K562 (cell line): ENCODE measurements around the gene UBR7.

Experiments
- CBX3 ChIP-seq, 2 experiments: IDR thresholded peaks; 1 replicate in 1 of 2; 2 replicates in 1 of 2; pipeline ENCODE4 v1.6.1; 2012; ENCODE audit warnings: inconsistent platforms in 2 of 2, low read length in 2 of 2, borderline replicate concordance in 1 of 2, control low read depth in 1 of 2
- CTCF ChIP-seq, 3 experiments: IDR thresholded peaks in 2 of 3; conservative IDR thresholded peaks in 1 of 3; 2 replicates each; pipeline ENCODE4 v1.5.1; 2011 to 2012; ENCODE audit warnings: low read length in 3 of 3, mild to moderate bottlenecking in 3 of 3, control low read depth in 2 of 3, improper control_type of control experiment in 1 of 3, inconsistent platforms in 1 of 3, low read depth in 1 of 3, mixed read lengths in 1 of 3, moderate library complexity in 1 of 3; ENCODE audit not compliant: insufficient read depth in 2 of 3
- SETDB1 ChIP-seq: IDR thresholded peaks from one replicate; pipeline ENCODE4 v1.6.1; 2012; ENCODE audit warnings: low read length, control low read depth, inconsistent platforms
- USF2 ChIP-seq: sonication (generic); formaldehyde crosslinking; IDR thresholded peaks from 2 replicates; pipeline ENCODE4 v1.5.0; 2020; ENCODE audit warnings: missing genetic modification reagents

- TF ChIP-seq CTCF (IDR thresholded peaks at IDR 0.05 in 2 of 3, conservative IDR thresholded peaks at IDR 0.05 in 1 of 3; ENCODE audit: insufficient read depth in 2 of 3, low read depth in 1 of 3, low read length in 3 of 3) (no peak), USF2 (CRISPR knock-in tag) (no peak), SETDB1 (no peak), CBX3 (IDR thresholded peaks at IDR 0.05; ENCODE audit: borderline replicate concordance in 1 of 2, low read length in 2 of 2) (no peak)
These were observed 56.4 kb downstream of the UBR7 start for GRCh38 chr14:93263416-93263815.
